Activated CD4-positive, alpha-beta T cell treated with anti-CD3 and anti-CD28 coated beads, Interleukin-2, amount 50 U/mL, for 24 hours (primary cell): ENCODE data around the gene TRIO.

Source experiments
- DNase-seq, 2 donors: peaks; one replicate each; pipeline ENCODE4 v3.0.0-alpha.2; 2020; ENCODE audit warnings: low read depth in 1 of 2, low spot score in 1 of 2

Gene TRIO

GRCh38 chr5:14223372-14223771, 80.2 kb downstream of the TRIO start:
- DNase-seq = no peak

GRCh38 chr5:14225173-14225834, 82.2 kb downstream of the TRIO start:
- no peak for DNase-seq

DNA sequence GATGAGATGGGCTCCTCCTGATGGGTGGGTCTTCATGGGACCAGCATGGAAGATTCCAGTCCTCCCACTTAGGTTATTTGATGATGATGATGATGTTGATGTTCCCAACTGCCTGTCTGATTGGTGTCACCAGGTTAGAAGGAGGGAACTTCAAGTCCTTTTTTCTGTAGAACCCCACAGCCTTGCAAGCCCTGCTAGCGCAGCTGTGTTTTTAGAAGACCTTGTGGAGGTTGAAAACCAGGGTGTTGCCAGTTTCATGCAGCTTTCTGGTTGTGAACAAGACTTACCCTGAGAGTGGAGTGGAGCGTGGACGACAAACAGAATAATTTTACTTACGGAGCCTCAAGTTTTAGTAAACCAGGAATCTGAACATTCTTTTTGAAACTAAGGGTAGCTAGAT, 83.0 kb downstream of the TRIO start:
- no peak for DNase-seq

GRCh38 chr5:14226554-14226953, 83.4 kb downstream of the TRIO start:
- DNase-seq = no peak

GRCh38 chr5:14226992-14227391, 83.8 kb downstream of the TRIO start:
- no peak for DNase-seq

GRCh38 chr5:14227513-14227912, 84.4 kb downstream of the TRIO start:
- DNase-seq = no peak

DNA sequence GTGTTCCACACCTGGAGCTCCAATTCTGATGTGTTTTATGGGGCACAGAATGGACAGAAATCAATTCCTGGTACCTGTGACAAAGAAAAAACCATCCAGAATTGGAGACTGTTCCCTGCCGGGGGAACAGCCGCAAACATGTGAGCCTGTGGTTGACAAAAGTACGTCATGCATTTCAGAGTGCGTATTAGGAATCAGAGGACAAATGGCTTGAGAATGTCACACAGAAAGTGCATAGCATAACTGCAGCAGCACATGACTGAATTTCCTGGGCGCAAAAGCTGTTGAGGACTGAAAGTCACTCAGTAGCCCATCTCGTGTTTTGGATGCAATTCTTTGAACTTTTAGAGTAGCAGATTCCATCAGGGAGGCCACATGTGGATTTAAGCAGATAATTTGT, 85.1 kb downstream of the TRIO start:
- DNase-seq = no peak

DNA sequence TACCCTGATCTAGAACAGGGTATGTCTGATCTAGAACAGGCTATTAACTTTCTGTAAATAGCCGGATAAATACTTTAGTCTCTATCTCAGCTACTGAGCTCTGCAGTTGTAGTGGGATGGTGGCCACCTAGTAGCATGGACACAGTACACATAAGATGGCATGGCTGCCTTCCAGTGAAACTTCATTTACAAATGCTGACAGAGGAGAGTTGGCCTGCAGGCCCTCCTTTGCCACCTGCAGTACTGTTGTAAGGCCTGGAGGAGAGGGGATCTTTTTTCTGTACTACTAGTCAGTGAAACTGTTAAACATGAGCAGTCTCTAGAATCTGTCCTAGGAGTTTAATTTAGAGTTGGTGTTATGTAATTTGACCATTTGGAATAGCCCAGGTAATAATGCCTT, 86.0 kb downstream of the TRIO start:
- no peak for DNase-seq

DNA sequence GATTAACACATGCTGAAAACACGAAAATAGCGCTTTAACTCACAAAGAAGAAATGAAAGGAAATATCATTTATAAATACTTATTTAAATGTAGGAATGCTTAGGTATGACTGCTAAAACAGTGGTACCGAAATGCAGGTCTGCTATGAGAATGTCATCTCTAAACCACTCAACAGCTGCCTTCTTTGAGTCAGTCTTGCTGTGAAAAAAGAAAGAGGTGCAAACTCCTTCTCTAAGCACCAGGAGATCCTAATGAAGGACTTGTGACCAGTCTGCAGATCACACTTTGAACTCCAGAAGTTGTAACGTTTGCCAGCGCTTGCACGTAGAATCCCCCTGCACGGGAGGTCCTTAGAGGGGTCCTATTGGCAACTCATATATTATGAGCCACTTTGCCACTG, 86.6 kb downstream of the TRIO start:
- no peak for DNase-seq

DNA sequence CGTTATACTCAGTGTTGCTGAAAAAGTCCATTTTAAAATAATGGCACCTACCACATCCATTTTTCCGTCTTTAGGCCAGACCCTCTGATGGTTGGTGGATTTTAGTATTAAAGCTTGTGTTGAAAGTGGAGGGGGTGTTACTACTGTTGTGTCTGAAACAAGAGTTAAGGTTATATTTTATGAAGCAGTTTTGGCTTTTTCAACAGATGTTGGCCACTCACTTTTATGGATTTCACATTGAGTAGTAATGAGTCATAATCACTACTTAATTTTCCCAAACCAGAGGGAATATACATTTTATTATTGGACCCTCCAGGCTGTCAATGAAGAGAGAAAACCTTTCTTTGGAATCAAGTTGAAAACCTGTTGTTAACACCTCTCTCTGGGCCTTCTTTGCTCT, 88.0 kb downstream of the TRIO start:
- DNase-seq = no peak

GRCh38 chr5:14231890-14232289, 88.7 kb downstream of the TRIO start:
- DNase-seq = no peak

- DNase-seq = no peak
Observed at GRCh38 chr5:14234204-14234603, 91.1 kb downstream of the TRIO start.

DNA sequence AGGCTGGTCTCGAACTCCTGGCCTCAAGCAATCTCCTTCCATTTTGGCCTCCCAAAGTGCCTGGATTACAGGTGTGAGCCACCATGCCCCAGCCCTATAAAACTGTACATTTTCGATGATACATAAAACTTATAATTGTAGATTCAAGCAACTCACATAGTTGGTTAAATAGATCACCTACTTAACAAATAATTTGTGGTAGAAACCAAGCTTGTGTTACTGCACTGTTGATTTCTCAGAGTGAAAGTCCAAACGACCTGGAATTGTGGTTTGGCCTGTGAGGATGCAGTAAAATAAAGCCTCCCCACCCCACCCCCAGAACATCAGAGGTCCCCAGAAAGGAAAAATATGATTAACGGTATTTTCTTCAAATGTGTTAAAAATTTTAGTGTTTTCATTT, 92.7 kb downstream of the TRIO start:
- no peak for DNase-seq

GRCh38 chr5:14236757-14237156, 93.6 kb downstream of the TRIO start:
- no peak for DNase-seq

GRCh38 chr5:14237317-14238086, 94.4 kb downstream of the TRIO start:
- DNase-seq = no peak

- no peak for DNase-seq
Observed at GRCh38 chr5:14238272-14238671, 95.1 kb downstream of the TRIO start.

- no peak for DNase-seq
Observed at GRCh38 chr5:14239404-14239803, 96.3 kb downstream of the TRIO start.

- DNase-seq = no peak
Observed at GRCh38 chr5:14239951-14240350, 96.8 kb downstream of the TRIO start.

GRCh38 chr5:14240359-14240758, 97.2 kb downstream of the TRIO start:
- no peak for DNase-seq

DNA sequence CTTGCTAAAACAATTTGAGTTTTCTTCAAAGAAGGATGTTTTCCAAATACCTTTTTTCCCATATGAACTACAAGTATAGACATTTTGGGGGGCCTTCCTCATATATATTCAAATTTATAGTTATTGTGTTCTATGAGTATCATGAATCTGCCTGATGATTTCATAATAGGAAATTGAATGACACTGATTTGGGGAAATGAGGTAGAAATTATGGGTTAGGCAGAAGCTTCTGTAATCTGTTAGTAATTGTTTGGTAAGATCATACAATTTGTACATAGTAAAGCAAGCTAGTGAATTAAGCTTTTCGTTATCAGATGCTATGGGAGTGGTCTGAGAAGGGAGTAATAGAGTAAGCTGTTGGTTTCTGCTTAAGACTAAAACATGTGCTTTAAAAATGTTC, 98.0 kb downstream of the TRIO start:
- DNase-seq = no peak

DNA sequence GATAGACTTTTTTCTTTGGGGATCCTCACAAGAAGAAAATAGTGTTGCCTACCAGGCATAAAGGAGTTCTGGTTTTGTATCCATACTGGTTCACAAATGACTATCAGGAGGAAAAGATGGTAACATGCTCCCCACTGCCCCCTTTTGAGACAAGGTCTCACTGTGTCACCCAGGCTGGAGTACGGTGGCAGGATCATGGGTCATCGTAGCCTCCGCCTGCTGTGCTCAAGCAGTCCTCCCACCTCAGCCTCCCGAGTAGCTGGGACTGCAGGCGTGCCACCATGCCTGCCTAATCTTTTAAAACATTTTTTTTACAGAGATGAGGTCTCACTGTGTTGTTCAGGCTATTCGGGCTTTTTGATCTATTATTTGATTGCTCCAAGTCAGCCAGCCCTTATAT, 99.3 kb downstream of the TRIO start:
- no peak for DNase-seq

- no peak for DNase-seq
Observed at GRCh38 chr5:14242871-14243383, 99.8 kb downstream of the TRIO start.

DNA sequence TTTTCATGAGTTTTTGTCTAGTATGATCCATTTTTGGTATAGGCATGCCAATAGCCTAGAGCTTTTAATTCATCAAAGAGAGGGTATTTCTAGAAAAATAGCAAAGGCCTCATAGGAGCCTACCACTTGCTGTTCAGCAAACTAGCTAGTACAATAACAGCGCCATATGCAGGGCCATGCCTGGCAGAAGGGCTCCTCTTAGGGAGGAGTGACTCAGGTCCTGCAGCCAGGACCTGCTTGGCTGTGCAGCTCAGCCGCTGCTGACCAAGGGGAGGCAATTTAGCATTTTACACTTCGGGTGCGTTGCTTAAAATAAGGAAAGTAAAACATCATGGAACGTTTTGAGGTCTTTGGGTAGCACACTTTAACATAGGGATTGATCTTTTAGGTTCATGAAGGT, 100.6 kb downstream of the TRIO start:
- no peak for DNase-seq
